ENCODE measurements around the gene KASH5. TPM values are rescaled to one million over a fixed set of nuclear protein-coding genes. Genes with fewer than 3 reads are reported as not detected.

Gene KASH5
- total RNA-seq, 4 donors from 2014 or later, result not detected

- no peak for DNase-seq (ENCODE audit: low spot score in 2 of 2)
- Histone ChIP-seq H3K36me3 (no peaks in the 10 kb centered on the region), H3K27ac (no peak overlapping the region), H3K9me3 (no peaks in the 10 kb centered on the region), H3K4me3 (no peak overlapping the region), H3K4me1 (no peaks in the 10 kb centered on the region), H3K27me3 (peaks cover 10% of the 10 kb centered on the region)
- no peak for TF ChIP-seq POLR2AphosphoS5 (IDR thresholded peaks at IDR 0.05)
- TF ChIP-seq CTCF (IDR thresholded peaks at IDR 0.05), result no peak
- 71% methylated on average over 4 of the region's 5 CpGs for WGBS
Measured at GRCh38 chr19:49393881-49394280, 5.8 kb downstream of the KASH5 start.

GRCh38 chr19:49395581-49396407 is 7.7 kb downstream of the KASH5 start:
- Histone ChIP-seq H3K27ac (no peak overlapping the region), H3K4me1 (no peaks in the 10 kb centered on the region), H3K9me3 (no peaks in the 10 kb centered on the region), H3K27me3 (peaks cover 10% of the 10 kb centered on the region), H3K4me3 (no peak overlapping the region), H3K36me3 (no peaks in the 10 kb centered on the region)
- no peak for TF ChIP-seq CTCF (IDR thresholded peaks at IDR 0.05)
- no peak for TF ChIP-seq EP300 (IDR thresholded peaks at IDR 0.05)
- TF ChIP-seq POLR2A (IDR thresholded peaks at IDR 0.05), result no peak
- no peak for TF ChIP-seq POLR2AphosphoS5 (IDR thresholded peaks at IDR 0.05)
- DNase-seq (ENCODE audit: low spot score in 2 of 2), result no peak
- WGBS, result 72% methylated on average over 12 of the region's 15 CpGs

GRCh38 chr19:49396738-49397505 is 8.9 kb downstream of the KASH5 start:
- H3K4me1 ChIP-seq, result no peaks in the 10 kb centered on the region
- H3K36me3 ChIP-seq, result no peaks in the 10 kb centered on the region
- no peak for DNase-seq (ENCODE audit: low spot score in 2 of 2)
- H3K9me3 ChIP-seq, result no peaks in the 10 kb centered on the region
- no peak overlapping the region for H3K4me3 ChIP-seq
- H3K27me3 ChIP-seq, result peaks cover 10% of the 10 kb centered on the region
- 87% methylated on average over 8 of the region's 8 CpGs for WGBS
- TF ChIP-seq POLR2AphosphoS5 (IDR thresholded peaks at IDR 0.05) (no peak), EP300 (IDR thresholded peaks at IDR 0.05) (no peak), CTCF (IDR thresholded peaks at IDR 0.05) (no peak), POLR2A (IDR thresholded peaks at IDR 0.05) (no peak)
- no peak overlapping the region for H3K27ac ChIP-seq

GRCh38 chr19:49398001-49398615 is 10.1 kb downstream of the KASH5 start:
- Histone ChIP-seq H3K36me3 (no peaks in the 10 kb centered on the region), H3K4me1 (no peaks in the 10 kb centered on the region), H3K27me3 (peaks cover 10% of the 10 kb centered on the region), H3K9me3 (no peaks in the 10 kb centered on the region), H3K4me3 (no peak overlapping the region), H3K27ac (no peak overlapping the region)
- TF ChIP-seq CTCF (IDR thresholded peaks at IDR 0.05) (no peak), POLR2AphosphoS5 (IDR thresholded peaks at IDR 0.05) (no peak), EP300 (IDR thresholded peaks at IDR 0.05) (no peak), POLR2A (IDR thresholded peaks at IDR 0.05) (no peak)
- no peak for DNase-seq (ENCODE audit: low spot score in 2 of 2)
- WGBS, result 67% methylated on average over 11 of the region's 11 CpGs

- Histone ChIP-seq H3K36me3 (no peaks in the 10 kb centered on the region), H3K4me1 (no peaks in the 10 kb centered on the region), H3K9me3 (no peaks in the 10 kb centered on the region), H3K4me3 (no peak overlapping the region), H3K27me3 (peaks cover 10% of the 10 kb centered on the region), H3K27ac (no peak overlapping the region)
- TF ChIP-seq CTCF (IDR thresholded peaks at IDR 0.05) (no peak), POLR2A (IDR thresholded peaks at IDR 0.05) (no peak), EP300 (IDR thresholded peaks at IDR 0.05) (no peak), POLR2AphosphoS5 (IDR thresholded peaks at IDR 0.05) (no peak)
- WGBS, result 87% methylated on average over 6 of the region's 6 CpGs
- DNase-seq (ENCODE audit: low spot score in 2 of 2), result no peak
Measured at GRCh38 chr19:49398931-49399330, 10.9 kb downstream of the KASH5 start.
